KBM-7 (cell line): ENCODE measurements around the gene SPRR2D.
A peak's percentile ranks its signal among the peaks of the same experiment; 100 is the strongest.
"Not testable (repeated sequence)": the region's sequence is repeated elsewhere in the genome, so short reads cannot be mapped to it uniquely, and the experiment has no call there.

Source experiments
- DNase-seq: peaks from one replicate; pipeline ENCODE4 v3.0.0-alpha.2; 2015
- in situ Hi-C: fragments of 300-500 bp; cut with MboI; formaldehyde crosslinking; loops from 2 replicates; pipeline ENCODE4 v1.14.3; 2020; ENCODE audit warnings: low sequenced_read_pairs, low pct_unique_long_range_greater_than_20kb, mixed read lengths

Gene SPRR2D

DNA sequence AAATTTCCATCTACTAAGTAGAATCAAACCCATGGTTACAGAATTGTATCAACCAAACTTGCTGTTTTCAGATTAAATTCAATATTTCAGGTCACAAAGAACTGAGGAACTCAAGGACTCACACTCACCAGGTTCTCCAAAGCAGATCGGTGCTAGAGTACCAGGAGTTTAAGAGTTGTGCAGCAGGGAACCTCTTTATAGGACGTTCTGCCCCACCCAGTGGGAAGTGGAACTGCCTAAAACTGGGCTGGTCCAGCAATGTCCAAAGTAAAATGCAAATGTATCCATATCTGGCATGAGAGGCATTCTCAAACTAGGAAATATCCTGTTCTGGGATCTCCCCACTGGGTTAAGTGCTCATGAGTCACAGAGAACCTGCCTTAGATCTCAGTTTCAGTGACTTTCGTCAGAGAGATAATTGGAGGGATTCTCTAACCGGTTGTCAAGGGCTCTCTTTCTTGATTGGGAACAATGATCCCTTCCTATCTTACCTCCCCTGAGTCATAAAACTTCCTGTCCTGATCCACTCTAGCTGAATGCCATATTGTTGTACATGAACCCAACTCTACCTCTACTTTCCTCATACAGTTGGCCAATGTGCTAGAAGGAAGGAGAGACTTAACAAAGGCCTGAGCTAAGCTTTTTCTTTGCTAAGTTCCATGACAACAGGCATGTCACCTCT, at the start of gene SPRR2D:
Gene SPRR2D (minus strand): TSS at position 171 of the 682 bp plus-strand sequence. CDS start 774 bp downstream, outside the sequence.
- in situ Hi-C loops = no loop called here
- DNase-seq = no peak

DNA sequence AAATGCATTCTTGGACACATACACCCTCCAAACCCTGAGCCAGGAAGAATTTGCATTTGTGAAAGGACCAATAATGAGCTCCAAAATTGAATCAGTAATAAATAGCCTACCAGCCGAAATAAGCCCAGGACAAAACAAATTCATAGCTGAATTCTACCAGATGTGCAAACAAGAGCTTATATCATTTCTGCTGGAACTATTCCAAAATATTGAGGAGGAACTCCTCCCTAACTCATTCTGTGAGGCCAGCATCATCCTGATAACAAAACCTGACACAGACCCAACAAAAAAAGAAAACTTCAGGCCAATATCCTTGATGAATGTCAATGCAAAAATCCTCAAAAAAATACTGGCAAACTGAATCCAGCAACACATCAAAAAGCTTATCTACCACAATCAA, 46.7 kb upstream of the SPRR2D start:
- in situ Hi-C loops = no loop called here
- DNase-seq = no peak

GRCh38 chr1:153081736-153082135, 40.8 kb upstream of the SPRR2D start:
- no peak for DNase-seq
- in situ Hi-C loops = no loop called here

GRCh38 chr1:153072806-153073726, 32.1 kb upstream of the SPRR2D start:
- in situ Hi-C loops = no loop called here
- peak; percentile 9 for DNase-seq

- in situ Hi-C loops = no loop called here
- no peak for DNase-seq
Measured at GRCh38 chr1:153071511-153071910, 30.6 kb upstream of the SPRR2D start, which contains the start of gene SPRR2B. Gene SPRR2B (minus strand): TSS chr1:153071611. CDS start chr1:153070839, 772 bp downstream.

DNA sequence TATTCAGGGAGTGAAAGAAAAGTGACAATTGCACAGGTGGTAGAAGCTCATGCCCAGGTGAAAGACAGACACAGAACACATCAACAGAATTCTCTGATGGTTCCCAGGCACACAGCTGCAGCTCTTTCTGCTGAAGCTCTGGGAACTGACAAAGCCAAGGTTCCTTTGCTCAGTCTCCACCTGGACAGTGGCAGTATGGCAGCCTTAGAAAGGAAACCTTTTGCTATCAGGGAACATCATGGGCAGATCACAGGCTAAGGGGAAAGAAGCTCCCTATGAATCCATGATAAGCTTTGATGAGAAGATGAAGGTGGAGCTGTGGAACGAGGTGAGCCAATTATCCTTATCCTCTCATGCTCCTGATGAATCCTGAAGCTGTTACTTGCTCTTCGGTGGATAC, 29.3 kb upstream of the SPRR2D start:
- DNase-seq = no peak

GRCh38 chr1:153058826-153059784, 18.2 kb upstream of the SPRR2D start:
- DNase-seq = no peak
- in situ Hi-C loops = no loop called here

More for the DNA sequence above, 29.3 kb upstream of the SPRR2D start:
- in situ Hi-C loops = no loop called here

DNA sequence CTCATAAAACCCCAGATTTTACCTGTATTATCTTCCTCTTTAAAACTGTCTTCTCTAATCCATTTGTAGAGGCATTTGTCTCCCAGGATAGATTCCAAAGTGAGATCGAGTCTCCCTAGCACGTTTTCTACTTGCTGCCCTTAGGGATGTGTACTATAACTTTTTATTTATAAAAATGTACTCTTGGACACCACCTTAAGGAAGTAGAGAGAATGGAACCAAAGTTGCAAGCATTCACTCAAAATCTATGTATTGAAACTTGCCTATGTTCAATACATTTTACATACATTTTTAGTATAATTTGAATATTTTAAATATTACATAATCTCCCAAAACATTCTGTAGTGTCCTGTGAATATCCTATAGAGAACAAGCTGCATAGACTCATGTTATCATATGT, 17.2 kb upstream of the SPRR2D start:
- DNase-seq = no peak
- in situ Hi-C loops = no loop called here

DNA sequence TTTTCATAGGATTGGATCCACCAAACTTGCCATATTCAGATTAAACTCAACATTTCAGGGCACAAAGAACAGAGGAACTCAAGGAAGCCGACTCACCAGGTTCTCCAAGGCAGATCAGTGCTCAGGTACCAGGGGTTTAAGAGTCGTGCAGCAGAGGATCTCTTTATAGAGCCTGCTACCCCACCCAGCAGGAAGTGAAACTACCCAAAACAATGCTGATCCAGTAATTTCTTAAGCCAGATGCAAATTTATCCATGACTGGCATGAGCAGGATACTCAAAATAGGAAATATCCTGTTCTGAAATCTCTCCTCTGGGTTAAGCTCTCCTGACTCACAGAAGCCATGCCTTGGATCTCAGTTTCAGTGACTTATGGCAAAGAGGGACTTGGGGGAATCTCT, 16.5 kb upstream of the SPRR2D start, which contains the start of gene SPRR2A:
Gene SPRR2A (minus strand): TSS at position 138 of the 400 bp plus-strand sequence. CDS start 777 bp downstream, outside the sequence.
- DNase-seq = no peak
- in situ Hi-C loops = no loop called here

GRCh38 chr1:153056111-153056510, 15.2 kb upstream of the SPRR2D start:
- DNase-seq, in situ Hi-C loops: not testable (repeated sequence)

- no peak for DNase-seq
- in situ Hi-C loops = no loop called here
Measured at GRCh38 chr1:153049211-153049610, 8.3 kb upstream of the SPRR2D start.

- no peak for DNase-seq
- in situ Hi-C loops = no loop called here
Measured at GRCh38 chr1:153035211-153035610, 5.7 kb downstream of the SPRR2D start.

- in situ Hi-C loops = no loop called here
- DNase-seq = peak; percentile 3
Measured at GRCh38 chr1:153032677-153033308, 8.1 kb downstream of the SPRR2D start.

- DNase-seq = no peak
Measured at GRCh38 chr1:153032073-153032472, 8.8 kb downstream of the SPRR2D start.

GRCh38 chr1:153030895-153031294, 10.0 kb downstream of the SPRR2D start, which contains the start of gene SPRR1B:
Gene SPRR1B (plus strand): TSS chr1:153031203. CDS start chr1:153032346, 1,143 bp downstream.
- DNase-seq = no peak
- in situ Hi-C loops = no loop called here

More at GRCh38 chr1:153032073-153032472, 8.8 kb downstream of the SPRR2D start:
- in situ Hi-C loops = no loop called here

DNA sequence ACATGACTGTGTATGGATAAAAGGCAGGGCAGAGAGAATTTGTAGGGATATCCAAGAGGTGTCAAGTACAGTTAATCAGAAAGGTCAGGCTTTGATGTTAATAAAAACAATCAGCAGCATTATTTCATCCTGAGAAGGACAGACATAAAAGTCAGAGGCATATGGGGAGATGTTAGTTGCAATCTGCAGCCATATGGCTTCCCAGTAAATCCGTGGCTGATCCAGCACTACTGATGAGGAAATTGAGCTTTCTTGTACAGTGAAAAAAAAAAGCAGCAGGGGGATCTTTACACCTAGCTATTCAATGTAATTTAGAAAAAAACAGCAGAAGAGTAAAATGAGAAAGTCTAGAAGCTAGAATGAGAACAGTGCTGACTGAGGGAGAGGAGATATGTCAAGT, 12.2 kb downstream of the SPRR2D start:
- no peak for DNase-seq
- in situ Hi-C loops = no loop called here

DNA sequence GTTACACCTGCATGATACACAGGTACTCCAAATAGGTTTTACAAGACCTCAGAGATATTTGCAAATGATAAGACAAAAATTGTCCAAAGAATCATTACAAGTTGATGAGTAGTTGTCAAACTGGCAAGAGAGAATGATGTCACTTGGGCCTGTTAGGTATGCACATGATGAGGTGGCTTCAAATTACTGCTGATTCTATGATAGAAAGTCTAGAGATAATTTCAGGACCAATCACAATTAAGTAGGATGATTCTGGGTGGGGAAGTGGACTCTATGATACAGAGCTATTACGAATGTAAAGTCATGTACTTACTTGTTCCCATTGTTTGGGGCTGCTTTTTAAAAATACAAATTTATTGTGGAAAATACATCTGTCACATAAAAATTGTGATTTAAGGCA, 15.1 kb downstream of the SPRR2D start:
- in situ Hi-C loops = no loop called here
- DNase-seq = no peak

DNA sequence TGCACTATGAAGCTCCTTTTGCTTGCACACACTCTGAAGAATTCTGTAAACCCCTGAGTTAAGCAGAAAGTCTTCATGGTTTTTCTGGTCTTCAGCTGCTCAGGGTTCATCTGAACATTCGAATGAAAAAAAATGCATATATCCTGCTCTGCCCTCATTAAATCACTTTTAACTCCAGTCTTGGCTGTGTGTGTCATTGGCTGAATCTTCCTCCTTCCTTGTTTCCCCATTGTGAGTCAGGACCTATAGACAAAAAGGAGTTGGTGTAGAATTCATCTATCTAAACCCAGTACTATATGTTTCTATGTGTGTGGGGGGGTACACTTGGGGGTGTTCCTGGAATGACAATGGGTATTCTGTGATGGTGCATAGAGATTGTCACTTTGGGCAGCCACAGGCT, 16.5 kb downstream of the SPRR2D start:
- DNase-seq = no peak
- in situ Hi-C loops = no loop called here
